ENCODE measurements around the gene RPE65.
"Not testable (repeated sequence)": the region's sequence is repeated elsewhere in the genome, so short reads cannot be mapped to it uniquely, and the experiment has no call there.

DNA sequence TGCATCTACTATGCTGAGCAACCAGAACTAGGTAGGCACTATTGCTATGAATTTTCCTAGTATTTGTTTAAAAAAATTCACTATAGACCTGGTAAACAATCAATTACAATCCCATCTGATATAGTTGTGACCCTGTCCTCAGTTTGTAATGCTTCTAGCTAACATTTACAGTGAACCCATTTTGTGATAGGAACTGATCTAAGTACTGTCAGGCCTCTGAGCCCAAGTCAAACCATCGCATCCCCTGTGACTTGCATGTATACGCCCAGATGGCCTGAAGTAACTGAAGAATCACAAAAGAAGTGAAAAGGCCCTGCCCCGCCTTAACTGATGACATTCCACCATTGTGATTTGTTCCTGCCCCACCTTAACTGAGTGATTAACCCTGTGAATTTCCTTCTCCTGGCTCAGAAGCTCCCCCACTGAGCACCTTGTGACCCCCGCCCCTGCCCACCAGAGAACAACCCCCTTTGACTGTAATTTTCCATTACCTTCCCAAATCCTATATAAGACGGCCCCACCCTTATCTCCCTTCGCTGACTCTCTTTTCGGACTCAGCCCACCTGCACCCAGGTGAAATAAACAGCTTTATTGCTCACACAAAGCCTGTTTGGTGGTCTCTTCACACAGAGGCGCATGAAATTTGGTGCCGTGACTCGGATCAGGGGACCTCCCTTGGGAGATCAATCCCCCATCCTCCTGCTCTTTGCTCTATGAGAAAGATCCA lies 63.8 kb downstream of the RPE65 start:
- TF ChIP-seq POLR2AphosphoS5 (IDR thresholded peaks at IDR 0.05; ENCODE audit: low read depth); CTCF (conservative IDR thresholded peaks at IDR 0.05; ENCODE audit: low read depth in 2 of 2); EZH2 (IDR thresholded peaks at IDR 0.05; ENCODE audit: low read depth, unreplicated experiment): not testable (repeated sequence)

All from GM23338 (cell line).